Aorta (tissue), 5 donors: ENCODE measurements around the gene DYNC2LI1. TPM values are rescaled to one million over a fixed set of nuclear protein-coding genes. Genes with fewer than 3 reads are reported as not detected.

ENCODE experiments used
- ATAC-seq: fragments of 200-7000 bp; cut with Tn5 transposase; one replicate; pipeline ENCODE4 v1.9.1; 2022; ENCODE audit warnings: moderate library complexity; ENCODE audit not compliant: low FRiP score
- DNase-seq, 2 donors: peaks; one replicate each; pipeline ENCODE4 v3.0.0-alpha.2; 2020
- H3K27ac ChIP-seq, 2 donors: one replicate each; pipeline ENCODE4 v1.5.1; 2013; ENCODE audit warnings: low read length in 2 of 2, mild to moderate bottlenecking in 2 of 2, moderate library complexity in 2 of 2, control low read depth in 1 of 2, inconsistent platforms in 1 of 2, low read depth in 1 of 2
- H3K27me3 ChIP-seq, 2 donors: one replicate each; pipeline ENCODE4 v1.6.1; 2013; ENCODE audit warnings: control low read depth in 1 of 2, low read length in 1 of 2, mild to moderate bottlenecking in 1 of 2, moderate library complexity in 1 of 2; ENCODE audit not compliant: insufficient read depth in 2 of 2, control insufficient read depth in 1 of 2
- H3K36me3 ChIP-seq, 2 donors: one replicate each; pipeline ENCODE4 v1.6.1; 2013; ENCODE audit warnings: control low read depth in 1 of 2, low read length in 1 of 2, mild to moderate bottlenecking in 1 of 2; ENCODE audit not compliant: insufficient read depth in 2 of 2, control insufficient read depth in 1 of 2
- H3K4me1 ChIP-seq, 2 donors: one replicate each; pipeline ENCODE4 v1.6.1; 2013; ENCODE audit warnings: low read length in 2 of 2, control low read depth in 1 of 2, mild to moderate bottlenecking in 1 of 2, moderate library complexity in 1 of 2; ENCODE audit not compliant: insufficient read depth in 2 of 2, control insufficient read depth in 1 of 2
- H3K4me3 ChIP-seq, 2 donors: one replicate each; pipeline ENCODE4 v1.5.1; 2013; ENCODE audit warnings: low read length in 2 of 2, control low read depth in 1 of 2, mild to moderate bottlenecking in 1 of 2
- H3K9me3 ChIP-seq: one replicate; pipeline ENCODE4 v1.6.1; 2013; ENCODE audit warnings: mild to moderate bottlenecking, low read length; ENCODE audit not compliant: control insufficient read depth
- WGBS, 2 donors: extraction: QIAGEN DNeasy Blood & Tissue Kit; methylation state at CpG; one replicate each; pipeline ENCODE4 v1.1.7; 2013; 5-methylcytosine and 5-hydroxymethylcytosine counted together
- intact Hi-C, 2 donors: fragments of 100-400 bp; cut with DNase I; formaldehyde crosslinking; loops; one replicate each; pipeline versions ENCODE4 v1.14.2 to v1.15.0; 2022
- polyA plus RNA-seq, 2 donors: library from polyadenylated mRNA; stranded (reverse); fragments of 200-250 nt; gene quantifications; one replicate each; pipeline ENCODE4 v1.2.3, GENCODE V29; 2013
- total RNA-seq, 2 donors: library from RNA; stranded (reverse); fragmentation: NEBNext Ultra II Directional; extraction: Animal tissue kit (Norgen Biotek cat#: 25700); gene quantifications; one replicate each; pipeline ENCODE4 v1.2.1, GENCODE V29; 2021
- donor health status: healthy with polysubstance abuse.
- donor health status: Bipolar disorder and iron deficiency.
- donor health status: DM: no; HTN: no; CAD: no.
- donor health status: DM: no; HTN: no; CAD: no.
- donor health status: DM: yes; HTN: yes; CAD: no.

DYNC2LI1 gene
- total and polyA plus RNA-seq, 4 donors, result 8.8 to 44.3 (median 27.4) TPM

- Histone ChIP-seq H3K27me3 (no peaks in the 10 kb centered on the region), H3K36me3 (no peaks in the 10 kb centered on the region), H3K9me3 (no peaks in the 10 kb centered on the region), H3K4me1 (no peaks in the 10 kb centered on the region), H3K4me3 (no peak overlapping the region), H3K27ac (no peak overlapping the region)
- no peak for DNase-seq
- ATAC-seq, result no peak
- whole genome bisulfite sequencing, 2 donors, result 76 to 87% methylated on average over 10 of the region's 10 CpGs
- intact Hi-C loops, result no loop called here
Observed at GRCh38 chr2:43853141-43854081, 79.6 kb downstream of the DYNC2LI1 start.

GRCh38 chr2:43854671-43855070 is 80.8 kb downstream of the DYNC2LI1 start:
- ATAC-seq (no peak), DNase-seq (no peak)
- H3K4me1 ChIP-seq, result no peaks in the 10 kb centered on the region
- no peaks in the 10 kb centered on the region for H3K36me3 ChIP-seq
- intact Hi-C loops, result no loop called here
- no peaks in the 10 kb centered on the region for H3K27me3 ChIP-seq
- WGBS, 2 donors, result 72 to 89% methylated on average over 3 of the region's 3 CpGs
- H3K4me3 ChIP-seq, result no peak overlapping the region
- H3K27ac ChIP-seq, result no peak overlapping the region
- no peaks in the 10 kb centered on the region for H3K9me3 ChIP-seq

- Histone ChIP-seq H3K9me3 (no peaks in the 10 kb centered on the region), H3K4me1 (no peaks in the 10 kb centered on the region), H3K27me3 (no peaks in the 10 kb centered on the region), H3K27ac (no peak overlapping the region), H3K4me3 (no peak overlapping the region), H3K36me3 (no peaks in the 10 kb centered on the region)
- intact Hi-C loops, result no loop called here
- DNase-seq (no peak), ATAC-seq (no peak)
- 83 to 90% methylated on average over 2 of the region's 2 CpGs for WGBS, 2 donors
Observed at GRCh38 chr2:43855292-43855691, 81.5 kb downstream of the DYNC2LI1 start.

Other genes starting within 250 kb of the DYNC2LI1 start
- 10 to 100 TPM; 30.5 to 38.5 TPM for gene THADA, start 178.0 kb upstream of the DYNC2LI1 start, total RNA-seq
- gene THADA, start 178.0 kb upstream of the DYNC2LI1 start, polyA plus RNA-seq, result 10 to 100 TPM; 12.4 to 19.4 TPM
- gene PLEKHH2, start 136.8 kb upstream of the DYNC2LI1 start, total RNA-seq, result 10 to 100 TPM; 25.4 to 38.0 TPM
- 10 to 100 TPM in 1 of 2 donors, 1 to 10 TPM in 1; 2.9 to 28.9 TPM for gene PLEKHH2, start 136.8 kb upstream of the DYNC2LI1 start, polyA plus RNA-seq
- gene C1GALT1C1L, start 97.6 kb upstream of the DYNC2LI1 start, total RNA-seq, result 1 to 10 TPM in 1 of 2 donors, under 1 TPM in 1; 0.29 to 1.2 TPM
- gene C1GALT1C1L, start 97.6 kb upstream of the DYNC2LI1 start, polyA plus RNA-seq, result 1 to 10 TPM; 1.4 to 1.9 TPM
- gene ABCG5, start 64.8 kb downstream of the DYNC2LI1 start, total RNA-seq, result not detected
- gene ABCG5, start 64.8 kb downstream of the DYNC2LI1 start, polyA plus RNA-seq, result 1 to 10 TPM in 1 of 2 donors, not detected in 1; 8.8 TPM
- gene ABCG8, start 64.9 kb downstream of the DYNC2LI1 start, total RNA-seq, result not detected
- 1 to 10 TPM in 1 of 2 donors, not detected in 1; 1.9 TPM for gene ABCG8, start 64.9 kb downstream of the DYNC2LI1 start, polyA plus RNA-seq
- 10 to 100 TPM; 42.7 to 51.4 TPM for gene LRPPRC, start 221.9 kb downstream of the DYNC2LI1 start, total RNA-seq
- gene LRPPRC, start 221.9 kb downstream of the DYNC2LI1 start, polyA plus RNA-seq, result 10 to 100 TPM; 10.3 to 22.0 TPM